Measurements from ENCODE around the gene ERH. TPM values are rescaled to one million over a fixed set of nuclear protein-coding genes. Genes with fewer than 3 reads are reported as not detected.

ERH gene
- polyA plus RNA-seq, 3 donors = 63.6 to 67.0 (median 64.3) TPM

DNA sequence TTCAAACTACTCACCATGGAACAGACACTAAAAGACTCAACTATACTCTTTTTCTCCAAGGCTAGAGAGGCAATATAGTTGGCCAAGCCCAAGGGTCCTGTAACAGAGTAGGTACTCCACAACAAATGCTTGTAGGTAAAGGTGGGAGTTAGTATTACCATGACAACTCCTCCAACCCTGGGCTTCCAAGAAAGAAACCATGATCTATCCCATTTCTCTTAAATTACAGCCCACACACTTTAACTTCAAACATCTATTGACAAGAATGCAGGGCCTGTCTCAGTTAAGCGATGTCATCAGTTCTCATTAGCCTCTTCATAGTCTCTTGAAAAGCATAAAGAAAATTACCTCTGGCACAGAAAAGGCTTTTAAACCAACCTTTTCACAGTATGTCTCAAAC lies 25.0 kb downstream of the ERH start:
- H3K36me3 Mint-ChIP-seq = peaks cover 25 to 29% of the 10 kb centered on the region in 2 donors
- H3K9ac ChIP-seq (ENCODE audit: insufficient read depth, low read length, poor library complexity, severe bottlenecking) = no peak overlapping the region
- no peak for DNase-seq
- no peaks in the 10 kb centered on the region for H3K27me3 Mint-ChIP-seq (ENCODE audit: low read depth in 3 of 3)
- peaks cover 2 to 11% of the 10 kb centered on the region in 2 donors for H3K36me3 ChIP-seq (replicated peaks in 1 of 2; ENCODE audit: control insufficient read depth in 1 of 2, insufficient read depth in 2 of 2, low read length in 2 of 2)
- peaks cover 20% of the 10 kb centered on the region for H3K4me1 Mint-ChIP-seq
- intact Hi-C loops (cut with micrococcal nuclease) = no loop called here
- no peak overlapping the region for H3K4me3 Mint-ChIP-seq
- 100% methylated on average over 1 of the region's 1 CpG for WGBS (ENCODE audit: insufficient coverage)
- H3K9me3 ChIP-seq (replicated peaks in 1 of 2; ENCODE audit: control insufficient read depth in 1 of 2, insufficient read depth in 1 of 2, low read length in 2 of 2) = no peaks in the 10 kb centered on the region
- no peaks in the 10 kb centered on the region for H3K79me2 ChIP-seq (ENCODE audit: insufficient read depth, low read length)
- H2AFZ ChIP-seq (ENCODE audit: insufficient read depth, low read depth, low read length, poor library complexity, severe bottlenecking) = no peak overlapping the region
- no peaks in the 10 kb centered on the region for H3K27me3 ChIP-seq (ENCODE audit: control insufficient read depth in 2 of 2, insufficient read depth in 2 of 2, low read length in 2 of 2)
- peaks cover 18 to 26% of the 10 kb centered on the region in 2 donors for H3K4me1 ChIP-seq (ENCODE audit: control insufficient read depth in 1 of 2, insufficient read depth in 2 of 2, low read length in 2 of 2)
- peaks cover 0 to 9% (median 5%) of the 10 kb centered on the region in 7 donors for H3K9me3 Mint-ChIP-seq
- H3K27ac ChIP-seq (ENCODE audit: low read depth in 1 of 2, low read length in 2 of 2) = no peak overlapping the region
- no peak overlapping the region for H3K4me2 ChIP-seq (replicated peaks; ENCODE audit: extremely low read depth, low read length, poor library complexity, severe bottlenecking)
- no peak overlapping the region for H3K4me3 ChIP-seq (replicated peaks in 1 of 3; ENCODE audit: low read depth in 2 of 3, low read length in 3 of 3)
- TF ChIP-seq, protein P1, sequence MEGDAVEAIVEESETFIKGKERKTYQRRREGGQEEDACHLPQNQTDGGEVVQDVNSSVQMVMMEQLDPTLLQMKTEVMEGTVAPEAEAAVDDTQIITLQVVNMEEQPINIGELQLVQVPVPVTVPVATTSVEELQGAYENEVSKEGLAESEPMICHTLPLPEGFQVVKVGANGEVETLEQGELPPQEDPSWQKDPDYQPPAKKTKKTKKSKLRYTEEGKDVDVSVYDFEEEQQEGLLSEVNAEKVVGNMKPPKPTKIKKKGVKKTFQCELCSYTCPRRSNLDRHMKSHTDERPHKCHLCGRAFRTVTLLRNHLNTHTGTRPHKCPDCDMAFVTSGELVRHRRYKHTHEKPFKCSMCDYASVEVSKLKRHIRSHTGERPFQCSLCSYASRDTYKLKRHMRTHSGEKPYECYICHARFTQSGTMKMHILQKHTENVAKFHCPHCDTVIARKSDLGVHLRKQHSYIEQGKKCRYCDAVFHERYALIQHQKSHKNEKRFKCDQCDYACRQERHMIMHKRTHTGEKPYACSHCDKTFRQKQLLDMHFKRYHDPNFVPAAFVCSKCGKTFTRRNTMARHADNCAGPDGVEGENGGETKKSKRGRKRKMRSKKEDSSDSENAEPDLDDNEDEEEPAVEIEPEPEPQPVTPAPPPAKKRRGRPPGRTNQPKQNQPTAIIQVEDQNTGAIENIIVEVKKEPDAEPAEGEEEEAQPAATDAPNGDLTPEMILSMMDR (IDR thresholded peaks at IDR 0.05) = no peak
- no peak overlapping the region for H3K27ac Mint-ChIP-seq
- H4K20me1 ChIP-seq (ENCODE audit: insufficient read depth, low read length) = no peaks in the 10 kb centered on the region

DNA sequence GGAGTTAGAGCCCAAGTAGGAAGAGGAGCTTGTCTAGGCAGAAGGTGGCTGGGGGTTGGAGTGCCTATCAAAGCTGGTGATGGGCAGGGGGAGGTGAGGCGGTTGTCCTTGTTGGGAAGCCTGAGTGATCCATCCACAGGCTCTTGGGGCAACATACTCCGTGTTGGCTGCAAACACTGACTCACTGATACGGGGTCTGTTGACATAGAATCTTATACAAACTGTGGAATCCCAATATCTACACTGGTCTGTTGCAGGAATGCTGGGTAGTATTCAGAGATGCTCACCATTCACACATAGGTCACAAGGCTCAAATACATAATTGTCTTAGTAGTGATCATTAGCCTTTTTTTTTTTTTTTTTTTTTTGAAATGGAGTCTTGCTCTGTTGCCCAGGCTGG lies 26.0 kb downstream of the ERH start:
- no peak overlapping the region for H3K4me2 ChIP-seq (replicated peaks; ENCODE audit: extremely low read depth, low read length, poor library complexity, severe bottlenecking)
- H3K27me3 Mint-ChIP-seq (ENCODE audit: low read depth in 3 of 3) = no peaks in the 10 kb centered on the region
- peaks cover 12% of the 10 kb centered on the region for H3K4me1 Mint-ChIP-seq
- TF ChIP-seq, protein P1 (IDR thresholded peaks at IDR 0.05) = no peak
- no peak overlapping the region for H3K4me3 ChIP-seq (replicated peaks in 1 of 3; ENCODE audit: low read depth in 2 of 3, low read length in 3 of 3)
- H2AFZ ChIP-seq (ENCODE audit: insufficient read depth, low read depth, low read length, poor library complexity, severe bottlenecking) = no peak overlapping the region
- whole genome bisulfite sequencing (ENCODE audit: insufficient coverage) = no CpG with 5 or more reads among the region's 3 CpGs
- H3K36me3 ChIP-seq (replicated peaks in 1 of 2; ENCODE audit: control insufficient read depth in 1 of 2, insufficient read depth in 2 of 2, low read length in 2 of 2) = peaks cover 2 to 11% of the 10 kb centered on the region in 2 donors
- peaks cover 25 to 27% of the 10 kb centered on the region in 2 donors for H3K36me3 Mint-ChIP-seq
- peaks cover 14 to 17% of the 10 kb centered on the region in 2 donors for H3K4me1 ChIP-seq (ENCODE audit: control insufficient read depth in 1 of 2, insufficient read depth in 2 of 2, low read length in 2 of 2)
- no peak overlapping the region for H3K27ac ChIP-seq (ENCODE audit: low read depth in 1 of 2, low read length in 2 of 2)
- H3K9ac ChIP-seq (ENCODE audit: insufficient read depth, low read length, poor library complexity, severe bottlenecking) = no peak overlapping the region
- no peaks in the 10 kb centered on the region for H4K20me1 ChIP-seq (ENCODE audit: insufficient read depth, low read length)
- H3K9me3 Mint-ChIP-seq = peaks cover 0 to 9% (median 5%) of the 10 kb centered on the region in 7 donors
- H3K27ac Mint-ChIP-seq = no peak overlapping the region
- no peaks in the 10 kb centered on the region for H3K9me3 ChIP-seq (replicated peaks in 1 of 2; ENCODE audit: control insufficient read depth in 1 of 2, insufficient read depth in 1 of 2, low read length in 2 of 2)
- no peak overlapping the region for H3K4me3 Mint-ChIP-seq
- intact Hi-C loops (cut with micrococcal nuclease) = no loop called here
- no peak for DNase-seq
- H3K27me3 ChIP-seq (ENCODE audit: control insufficient read depth in 2 of 2, insufficient read depth in 2 of 2, low read length in 2 of 2) = no peaks in the 10 kb centered on the region
- H3K79me2 ChIP-seq (ENCODE audit: insufficient read depth, low read length) = no peaks in the 10 kb centered on the region
